ENCODE results near the gene LGALS1. TPM values are rescaled to one million over a fixed set of nuclear protein-coding genes. Genes with fewer than 3 reads are reported as not detected.
"Not testable (repeated sequence)": the region's sequence is repeated elsewhere in the genome, so short reads cannot be mapped to it uniquely, and the experiment has no call there.

Gene LGALS1
- total RNA-seq, 1 donor from 2014 or later, result 6,925 TPM

- DNase-seq (ENCODE audit: low read depth in 2 of 2), result peak; percentile 76 to 91
Observed at GRCh38 chr22:37686002-37686982, 10.9 kb downstream of the LGALS1 start, which contains the start of gene NOL12. Gene NOL12 (plus strand): TSS chr22:37686343. CDS start chr22:37686393, 50 bp downstream.

GRCh38 chr22:37690407-37690806 lies 15.0 kb downstream of the LGALS1 start:
- no peak for DNase-seq (ENCODE audit: low read depth in 2 of 2)

- DNase-seq (ENCODE audit: low read depth in 2 of 2), result no peak
Observed at GRCh38 chr22:37690901-37691504, 15.6 kb downstream of the LGALS1 start.

- no peak for DNase-seq (ENCODE audit: low read depth in 2 of 2)
Observed at GRCh38 chr22:37692627-37693285, 17.3 kb downstream of the LGALS1 start.

- DNase-seq (ENCODE audit: low read depth in 2 of 2), result not testable (repeated sequence)
Observed at GRCh38 chr22:37694131-37694530, 18.7 kb downstream of the LGALS1 start.

GRCh38 chr22:37696260-37696656 lies 20.8 kb downstream of the LGALS1 start:
- DNase-seq (ENCODE audit: low read depth in 2 of 2), result not testable (repeated sequence)

GRCh38 chr22:37696657-37697537 lies 21.5 kb downstream of the LGALS1 start, which contains the start of gene TRIOBP:
Gene TRIOBP (plus strand): TSS chr22:37697048. CDS start chr22:37701366, 4,318 bp downstream.
- peak; percentile 68 to 95 for DNase-seq (ENCODE audit: low read depth in 2 of 2)

- DNase-seq (ENCODE audit: low read depth in 2 of 2), result no peak
Observed at GRCh38 chr22:37697538-37697835, 22.1 kb downstream of the LGALS1 start.

GRCh38 chr22:37701141-37701786 lies 25.8 kb downstream of the LGALS1 start:
- DNase-seq (ENCODE audit: low read depth in 2 of 2), result no peak

GRCh38 chr22:37703906-37704305 lies 28.5 kb downstream of the LGALS1 start:
- DNase-seq (ENCODE audit: low read depth in 2 of 2), result no peak

GRCh38 chr22:37704645-37705044 lies 29.2 kb downstream of the LGALS1 start:
- no peak for DNase-seq (ENCODE audit: low read depth in 2 of 2)

GRCh38 chr22:37705205-37705604 lies 29.8 kb downstream of the LGALS1 start:
- DNase-seq (ENCODE audit: low read depth in 2 of 2), result no peak

- no peak for DNase-seq (ENCODE audit: low read depth in 2 of 2)
Observed at GRCh38 chr22:37708580-37709444, 33.4 kb downstream of the LGALS1 start.

- DNase-seq (ENCODE audit: low read depth in 2 of 2), result no peak
Observed at GRCh38 chr22:37709445-37709765, 34.0 kb downstream of the LGALS1 start.

- no peak for DNase-seq (ENCODE audit: low read depth in 2 of 2)
Observed at GRCh38 chr22:37710675-37711074, 35.2 kb downstream of the LGALS1 start.

- no peak for DNase-seq (ENCODE audit: low read depth in 2 of 2)
Observed at GRCh38 chr22:37711490-37711889, 36.1 kb downstream of the LGALS1 start.

GRCh38 chr22:37713761-37714160 lies 38.3 kb downstream of the LGALS1 start:
- DNase-seq (ENCODE audit: low read depth in 2 of 2), result no peak

- no peak for DNase-seq (ENCODE audit: low read depth in 2 of 2)
Observed at GRCh38 chr22:37714634-37715033, 39.2 kb downstream of the LGALS1 start.

GRCh38 chr22:37715760-37716159 lies 40.3 kb downstream of the LGALS1 start:
- no peak for DNase-seq (ENCODE audit: low read depth in 2 of 2)

- no peak for DNase-seq (ENCODE audit: low read depth in 2 of 2)
Observed at GRCh38 chr22:37716708-37717107, 41.3 kb downstream of the LGALS1 start.

All from dermis microvascular lymphatic vessel endothelial cell (primary cell).